ENCODE results near the gene SLC2A6. TPM values are rescaled to one million over a fixed set of nuclear protein-coding genes. Genes with fewer than 3 reads are reported as not detected.

Gene SLC2A6
- total RNA-seq, 1 donor from 2014 or later, result 2.6 TPM

GRCh38 chr9:133430244-133430643 lies 48.7 kb downstream of the SLC2A6 start:
- no peak for TF ChIP-seq CTCF (IDR thresholded peaks at IDR 0.05; ENCODE audit: insufficient read depth, low read length, severe bottlenecking)
- peaks cover 5% of the 10 kb centered on the region for H3K27me3 ChIP-seq (ENCODE audit: control insufficient read depth, insufficient read depth, low read length)
- H3K36me3 ChIP-seq (ENCODE audit: control insufficient read depth, insufficient read depth, low read length), result no peaks in the 10 kb centered on the region
- DNase-seq (ENCODE audit: low read depth), result no peak
- H3K4me3 ChIP-seq (ENCODE audit: low read depth, low read length), result no peak overlapping the region
- FAIRE-seq, result no peak

GRCh38 chr9:133429641-133430161 lies 49.2 kb downstream of the SLC2A6 start:
- peak; percentile 49 for TF ChIP-seq CTCF (IDR thresholded peaks at IDR 0.05; ENCODE audit: insufficient read depth, low read length, severe bottlenecking)
- no peak for DNase-seq (ENCODE audit: low read depth)
- no peak overlapping the region for H3K4me3 ChIP-seq (ENCODE audit: low read depth, low read length)
- FAIRE-seq, result no peak
- H3K27me3 ChIP-seq (ENCODE audit: control insufficient read depth, insufficient read depth, low read length), result peaks cover 5% of the 10 kb centered on the region
- H3K36me3 ChIP-seq (ENCODE audit: control insufficient read depth, insufficient read depth, low read length), result no peaks in the 10 kb centered on the region

GRCh38 chr9:133429214-133429613 lies 49.7 kb downstream of the SLC2A6 start:
- no peak for TF ChIP-seq CTCF (IDR thresholded peaks at IDR 0.05; ENCODE audit: insufficient read depth, low read length, severe bottlenecking)
- H3K4me3 ChIP-seq (ENCODE audit: low read depth, low read length), result no peak overlapping the region
- H3K27me3 ChIP-seq (ENCODE audit: control insufficient read depth, insufficient read depth, low read length), result peaks cover 5% of the 10 kb centered on the region
- no peaks in the 10 kb centered on the region for H3K36me3 ChIP-seq (ENCODE audit: control insufficient read depth, insufficient read depth, low read length)
- no peak for FAIRE-seq
- no peak for DNase-seq (ENCODE audit: low read depth)

- Histone ChIP-seq H3K4me3 (ENCODE audit: low read depth, low read length) (peak overlapping the region; percentile 23), H3K36me3 (ENCODE audit: control insufficient read depth, insufficient read depth, low read length) (no peaks in the 10 kb centered on the region), H3K27me3 (ENCODE audit: control insufficient read depth, insufficient read depth, low read length) (peaks cover 5% of the 10 kb centered on the region)
- FAIRE-seq (no peak), DNase-seq (ENCODE audit: low read depth) (no peak)
- no peak for TF ChIP-seq CTCF (IDR thresholded peaks at IDR 0.05; ENCODE audit: insufficient read depth, low read length, severe bottlenecking)
Observed at GRCh38 chr9:133428617-133429101, 50.2 kb downstream of the SLC2A6 start.

- no peaks in the 10 kb centered on the region for H3K36me3 ChIP-seq (ENCODE audit: control insufficient read depth, insufficient read depth, low read length)
- DNase-seq (ENCODE audit: low read depth) (no peak), FAIRE-seq (no peak)
- no peak for TF ChIP-seq CTCF (IDR thresholded peaks at IDR 0.05; ENCODE audit: insufficient read depth, low read length, severe bottlenecking)
- H3K4me3 ChIP-seq (ENCODE audit: low read depth, low read length), result no peak overlapping the region
- H3K27me3 ChIP-seq (ENCODE audit: control insufficient read depth, insufficient read depth, low read length), result peaks cover 5% of the 10 kb centered on the region
Observed at GRCh38 chr9:133427658-133428348, 51.1 kb downstream of the SLC2A6 start.
